Measurements from ENCODE around the gene AZIN2.
"Not testable (repeated sequence)": the region's sequence is repeated elsewhere in the genome, so short reads cannot be mapped to it uniquely, and the experiment has no call there.

AZIN2 gene

GRCh38 chr1:33096363-33097005, 15.5 kb downstream of the AZIN2 start:
- Histone ChIP-seq H3K36me3 (replicated peaks) (no peaks in the 10 kb centered on the region), H3K4me3 (ENCODE audit: low read depth, low read length) (no peak overlapping the region), H3K27ac (no peak overlapping the region), H3K27me3 (replicated peaks) (no peaks in the 10 kb centered on the region)
- in situ Hi-C loops (cut with HindIII; ENCODE audit: low pct_ligation_motif_present, low sequenced_read_pairs): no loop called here
- TF ChIP-seq CTCF (IDR thresholded peaks at IDR 0.05; ENCODE audit: low read depth, low read length, missing control alignments): no peak
- DNase-seq: no peak

- in situ Hi-C loops (cut with HindIII; ENCODE audit: low pct_ligation_motif_present, low sequenced_read_pairs): no loop called here
- Histone ChIP-seq H3K27me3 (replicated peaks) (no peaks in the 10 kb centered on the region), H3K27ac (no peak overlapping the region), H3K36me3 (replicated peaks) (no peaks in the 10 kb centered on the region), H3K4me3 (ENCODE audit: low read depth, low read length) (no peak overlapping the region)
- peak; percentile 48 for DNase-seq
- no peak for TF ChIP-seq CTCF (IDR thresholded peaks at IDR 0.05; ENCODE audit: low read depth, low read length, missing control alignments)
These were observed 16.2 kb downstream of the AZIN2 start for GRCh38 chr1:33097137-33097611.

GRCh38 chr1:33097762-33098161, 16.8 kb downstream of the AZIN2 start:
- DNase-seq: no peak
- H3K36me3 ChIP-seq (replicated peaks): no peaks in the 10 kb centered on the region
- in situ Hi-C loops (cut with HindIII; ENCODE audit: low pct_ligation_motif_present, low sequenced_read_pairs): no loop called here
- no peak overlapping the region for H3K27ac ChIP-seq
- H3K4me3 ChIP-seq (ENCODE audit: low read depth, low read length): no peak overlapping the region
- H3K27me3 ChIP-seq (replicated peaks): no peaks in the 10 kb centered on the region
- no peak for TF ChIP-seq CTCF (IDR thresholded peaks at IDR 0.05; ENCODE audit: low read depth, low read length, missing control alignments)

- in situ Hi-C loops (cut with HindIII; ENCODE audit: low pct_ligation_motif_present, low sequenced_read_pairs): no loop called here
These were observed 17.4 kb downstream of the AZIN2 start for GRCh38 chr1:33098371-33098770.

GRCh38 chr1:33099290-33100118, 18.6 kb downstream of the AZIN2 start:
- Histone ChIP-seq H3K36me3 (replicated peaks) (no peaks in the 10 kb centered on the region), H3K27me3 (replicated peaks) (no peaks in the 10 kb centered on the region), H3K27ac (peak overlapping the region; percentile 94), H3K4me3 (ENCODE audit: low read depth, low read length) (no peak overlapping the region)
- TF ChIP-seq CTCF (IDR thresholded peaks at IDR 0.05; ENCODE audit: low read depth, low read length, missing control alignments): peak; percentile 77
- peak; percentile 100 for DNase-seq
- in situ Hi-C loops (cut with HindIII; ENCODE audit: low pct_ligation_motif_present, low sequenced_read_pairs): no loop called here

More at GRCh38 chr1:33098371-33098770, 17.4 kb downstream of the AZIN2 start:
- H3K4me3 ChIP-seq (ENCODE audit: low read depth, low read length): no peak overlapping the region
- no peaks in the 10 kb centered on the region for H3K36me3 ChIP-seq (replicated peaks)
- H3K27me3 ChIP-seq (replicated peaks): no peaks in the 10 kb centered on the region
- no peak for TF ChIP-seq CTCF (IDR thresholded peaks at IDR 0.05; ENCODE audit: low read depth, low read length, missing control alignments)
- H3K27ac ChIP-seq: peak overlapping the region; percentile 94
- no peak for DNase-seq

GRCh38 chr1:33100119-33100415, 19.1 kb downstream of the AZIN2 start:
- H3K4me3 ChIP-seq (ENCODE audit: low read depth, low read length); H3K36me3 ChIP-seq (replicated peaks); DNase-seq; H3K27me3 ChIP-seq (replicated peaks); in situ Hi-C loops (cut with HindIII; ENCODE audit: low pct_ligation_motif_present, low sequenced_read_pairs): not testable (repeated sequence)
- peak overlapping the region; percentile 94 for H3K27ac ChIP-seq
